ENCODE measurements around the gene ZNF407.

- TF ChIP-seq NFRKB (IDR thresholded peaks at IDR 0.05) = no peak
- TF ChIP-seq FOXK2 (IDR thresholded peaks at IDR 0.05) = no peak
These were observed 34.1 kb downstream of the ZNF407 start for GRCh38 chr18:74631623-74632350.
